Activated CD8-positive, alpha-beta memory T cell treated with anti-CD3 and anti-CD28 coated beads, Interleukin-2, amount 10 ng/mL, durations not matched to agents 7 days and 5 days (primary cell): Measurements from ENCODE around the gene FOXL2. TPM values are rescaled to one million over a fixed set of nuclear protein-coding genes. Genes with fewer than 3 reads are reported as not detected.
A peak's percentile ranks its signal among the peaks of the same experiment; 100 is the strongest.

Source experiments
- ATAC-seq: fragments of 150-1000 bp; cut with Tn5 transposase; one replicate; pipeline ENCODE4 v1.10.0; 2021; ENCODE audit warnings: moderate library complexity
- CTCF ChIA-PET: fragments of 350-600 bp; sonication (Branson Sonifier 250); formaldehyde crosslinking; loops from one replicate; lab custom pipeline; 2021; ENCODE audit warnings: antibody characterized with exemption; lab: Charles Lee
- DNase-seq: peaks from one replicate; pipeline ENCODE4 v3.0.0-alpha.2; 2020
- H3K27ac Mint-ChIP-seq: one replicate; pipeline ENCODE4 v1.8.0; 2021; ENCODE audit warnings: mild to moderate bottlenecking, mixed read lengths
- H3K27me3 Mint-ChIP-seq: one replicate; pipeline ENCODE4 v1.8.0; 2021; ENCODE audit warnings: mixed read lengths
- H3K36me3 Mint-ChIP-seq: one replicate; pipeline ENCODE4 v1.8.0; 2021; ENCODE audit warnings: mild to moderate bottlenecking, mixed read lengths
- H3K4me1 Mint-ChIP-seq: one replicate; pipeline ENCODE4 v1.8.0; 2021; ENCODE audit warnings: mixed read lengths
- H3K4me3 Mint-ChIP-seq: one replicate; pipeline ENCODE4 v1.8.0; 2021; ENCODE audit warnings: mild to moderate bottlenecking, moderate library complexity, mixed read lengths
- H3K9me3 Mint-ChIP-seq: one replicate; pipeline ENCODE4 v1.8.0; 2022; ENCODE audit warnings: low read depth, mixed read lengths
- total RNA-seq, 2 experiments: library from RNA; stranded (reverse); gene quantifications; one replicate each; pipeline ENCODE4 v1.2.3, GENCODE V29; 2021

FOXL2 gene
- under 1 TPM in 1 of 2 experiments, not detected in 1; 0.14 TPM for total RNA-seq

GRCh38 chr3:138946663-138947494, at the start of gene FOXL2, which contains the start of gene FOXL2NB:
FOXL2 (minus strand) TSS chr3:138947137; CDS start chr3:138946722, 415 bp downstream.
FOXL2NB (plus strand) TSS chr3:138947217; CDS start chr3:138947365, 148 bp downstream.
- Mint-ChIP-seq H3K36me3 (peaks cover 2% of the 10 kb centered on the region), H3K4me3 (peak within 1 kb of the TSS; percentile 41), H3K27ac (peak within 1 kb of the TSS; percentile 46), H3K27me3 (peaks cover 87% of the 10 kb centered on the region), H3K9me3 (no peaks in the 10 kb centered on the region), H3K4me1 (peaks cover 31% of the 10 kb centered on the region)
- DNase-seq (no peak), ATAC-seq (peak; percentile 13)
- CTCF ChIA-PET: interaction anchor here (1.4 to 5.5 kb wide), 2 partner anchors 11 to 31 kb away, joined by 4 to 45 read pairs; no protein-coding TSS in a partner anchor

GRCh38 chr3:138995706-138996105, 48.8 kb upstream of the FOXL2 start:
- no peaks in the 10 kb centered on the region for H3K36me3 Mint-ChIP-seq
- H3K4me1 Mint-ChIP-seq: no peaks in the 10 kb centered on the region
- H3K9me3 Mint-ChIP-seq: no peaks in the 10 kb centered on the region
- no peak for DNase-seq
- ATAC-seq: no peak
- H3K4me3 Mint-ChIP-seq: no peak overlapping the region
- H3K27ac Mint-ChIP-seq: no peak overlapping the region
- CTCF ChIA-PET: no interaction called here
- H3K27me3 Mint-ChIP-seq: peaks cover 15% of the 10 kb centered on the region

DNA sequence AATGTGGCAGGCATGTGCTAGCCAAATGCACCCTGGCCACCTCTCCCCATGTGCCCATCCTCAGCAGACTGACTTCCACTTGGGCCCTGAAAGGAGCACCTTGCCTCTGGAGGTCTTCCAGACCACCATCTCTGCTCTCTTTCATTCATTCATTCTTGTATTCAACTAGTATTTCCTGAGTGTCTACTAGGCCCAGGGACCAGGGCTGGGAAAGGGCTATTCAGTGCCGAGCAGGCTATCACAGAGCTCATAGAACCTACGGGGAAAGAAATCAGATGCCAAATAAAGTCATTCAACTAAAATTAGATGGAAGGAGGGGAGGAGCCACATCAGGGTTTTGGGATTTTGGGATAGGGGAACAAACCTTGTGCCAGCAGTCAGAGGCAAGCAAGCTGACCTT, 40.2 kb upstream of the FOXL2 start:
- Mint-ChIP-seq H3K27me3 (peaks cover 10% of the 10 kb centered on the region), H3K27ac (no peak overlapping the region), H3K9me3 (no peaks in the 10 kb centered on the region), H3K4me3 (no peak overlapping the region), H3K4me1 (no peaks in the 10 kb centered on the region), H3K36me3 (no peaks in the 10 kb centered on the region)
- no peak for DNase-seq
- ATAC-seq: no peak
- CTCF ChIA-PET: no interaction called here

- Mint-ChIP-seq H3K4me1 (no peaks in the 10 kb centered on the region), H3K9me3 (no peaks in the 10 kb centered on the region), H3K36me3 (no peaks in the 10 kb centered on the region), H3K4me3 (no peak overlapping the region), H3K27ac (no peak overlapping the region), H3K27me3 (peaks cover 7% of the 10 kb centered on the region)
- DNase-seq (no peak), ATAC-seq (no peak)
- CTCF ChIA-PET: no interaction called here
Measured at GRCh38 chr3:138985932-138986331, 39.0 kb upstream of the FOXL2 start.

GRCh38 chr3:138984816-138985215, 37.9 kb upstream of the FOXL2 start:
- H3K9me3 Mint-ChIP-seq: no peaks in the 10 kb centered on the region
- no peak for ATAC-seq
- CTCF ChIA-PET: no interaction called here
- no peak overlapping the region for H3K4me3 Mint-ChIP-seq
- H3K36me3 Mint-ChIP-seq: no peaks in the 10 kb centered on the region
- DNase-seq: no peak
- H3K27ac Mint-ChIP-seq: no peak overlapping the region
- peaks cover 7% of the 10 kb centered on the region for H3K27me3 Mint-ChIP-seq
- H3K4me1 Mint-ChIP-seq: no peaks in the 10 kb centered on the region

GRCh38 chr3:138976047-138976446, 29.1 kb upstream of the FOXL2 start:
- no peaks in the 10 kb centered on the region for H3K9me3 Mint-ChIP-seq
- no peaks in the 10 kb centered on the region for H3K36me3 Mint-ChIP-seq
- DNase-seq (no peak), ATAC-seq (no peak)
- H3K4me1 Mint-ChIP-seq: no peaks in the 10 kb centered on the region
- H3K27me3 Mint-ChIP-seq: peaks cover 3% of the 10 kb centered on the region
- no peak overlapping the region for H3K4me3 Mint-ChIP-seq
- CTCF ChIA-PET: no interaction called here
- no peak overlapping the region for H3K27ac Mint-ChIP-seq

GRCh38 chr3:138975351-138975750, 28.4 kb upstream of the FOXL2 start:
- no peak for ATAC-seq
- no peak overlapping the region for H3K4me3 Mint-ChIP-seq
- CTCF ChIA-PET: interaction anchor here (1.6 kb wide), 1 partner anchor 52 kb away, joined by 3 read pairs; no protein-coding TSS in a partner anchor
- H3K4me1 Mint-ChIP-seq: no peaks in the 10 kb centered on the region
- no peaks in the 10 kb centered on the region for H3K36me3 Mint-ChIP-seq
- no peaks in the 10 kb centered on the region for H3K9me3 Mint-ChIP-seq
- no peak for DNase-seq
- H3K27ac Mint-ChIP-seq: no peak overlapping the region
- peaks cover 5% of the 10 kb centered on the region for H3K27me3 Mint-ChIP-seq

DNA sequence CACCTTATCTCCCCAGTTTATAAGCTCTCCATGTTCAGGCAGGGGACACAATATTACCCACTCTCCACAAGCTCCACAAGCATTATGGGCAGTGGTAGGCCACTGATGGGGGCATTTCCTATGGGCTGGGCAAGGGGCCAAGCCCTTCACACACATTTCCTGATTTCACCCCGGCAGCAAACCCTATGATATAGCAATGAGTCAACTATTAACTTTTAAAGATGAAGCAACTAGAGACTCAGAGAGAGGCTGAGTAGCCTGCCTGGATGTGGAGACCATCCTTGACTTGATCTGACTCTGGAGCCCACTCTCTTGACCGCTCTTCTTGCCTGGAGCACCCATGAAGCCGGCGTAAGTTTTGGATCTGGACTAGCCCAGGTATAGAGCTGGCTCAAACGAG, 27.5 kb upstream of the FOXL2 start:
- Mint-ChIP-seq H3K27ac (no peak overlapping the region), H3K4me1 (no peaks in the 10 kb centered on the region), H3K9me3 (no peaks in the 10 kb centered on the region), H3K27me3 (peaks cover 13% of the 10 kb centered on the region), H3K36me3 (no peaks in the 10 kb centered on the region), H3K4me3 (no peak overlapping the region)
- no peak for DNase-seq
- ATAC-seq: no peak
- CTCF ChIA-PET: interaction anchor here (1.6 kb wide), 1 partner anchor 51 kb away, joined by 3 read pairs; no protein-coding TSS in a partner anchor

- no peaks in the 10 kb centered on the region for H3K4me1 Mint-ChIP-seq
- ATAC-seq (no peak), DNase-seq (no peak)
- no peaks in the 10 kb centered on the region for H3K36me3 Mint-ChIP-seq
- peaks cover 19% of the 10 kb centered on the region for H3K27me3 Mint-ChIP-seq
- no peak overlapping the region for H3K27ac Mint-ChIP-seq
- no peak overlapping the region for H3K4me3 Mint-ChIP-seq
- CTCF ChIA-PET: no interaction called here
- no peaks in the 10 kb centered on the region for H3K9me3 Mint-ChIP-seq
Measured at GRCh38 chr3:138972941-138973340, 26.0 kb upstream of the FOXL2 start.

GRCh38 chr3:138971766-138972320, 24.9 kb upstream of the FOXL2 start:
- H3K4me3 Mint-ChIP-seq: no peak overlapping the region
- H3K27me3 Mint-ChIP-seq: peaks cover 20% of the 10 kb centered on the region
- DNase-seq (no peak), ATAC-seq (no peak)
- no peaks in the 10 kb centered on the region for H3K36me3 Mint-ChIP-seq
- H3K4me1 Mint-ChIP-seq: no peaks in the 10 kb centered on the region
- no peak overlapping the region for H3K27ac Mint-ChIP-seq
- CTCF ChIA-PET: interaction anchor here (1.5 kb wide), 1 partner anchor 9 kb away, joined by 3 read pairs; no protein-coding TSS in a partner anchor
- no peaks in the 10 kb centered on the region for H3K9me3 Mint-ChIP-seq

DNA sequence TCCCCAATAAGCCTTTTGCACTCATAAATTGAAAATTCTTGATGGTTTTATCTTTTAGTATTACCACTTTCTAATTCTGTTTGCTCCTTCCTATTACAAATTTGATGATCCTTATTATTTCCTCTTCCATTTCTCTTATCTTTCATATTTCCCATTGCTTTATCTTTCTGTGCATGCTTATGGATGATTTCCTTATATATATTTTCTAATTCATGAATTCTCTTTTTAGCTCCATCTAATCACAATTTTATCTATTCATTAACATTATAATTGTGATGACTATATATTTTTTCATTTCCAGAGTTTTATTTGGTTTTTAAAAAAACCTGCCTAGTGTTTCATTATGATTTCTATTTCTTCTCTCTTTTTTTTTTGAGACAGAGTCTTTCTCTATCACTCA, 18.0 kb upstream of the FOXL2 start:
- no peak for DNase-seq
- CTCF ChIA-PET: interaction anchor here (1.2 kb wide), 1 partner anchor 42 kb away, joined by 3 read pairs; no protein-coding TSS in a partner anchor
- Mint-ChIP-seq H3K4me3 (no peak overlapping the region), H3K9me3 (peaks cover 3% of the 10 kb centered on the region), H3K27ac (no peak overlapping the region), H3K27me3 (peaks cover 44% of the 10 kb centered on the region), H3K4me1 (peaks cover 11% of the 10 kb centered on the region), H3K36me3 (no peaks in the 10 kb centered on the region)
- no peak for ATAC-seq

GRCh38 chr3:138964264-138964663, 17.3 kb upstream of the FOXL2 start:
- H3K4me1 Mint-ChIP-seq: peaks cover 11% of the 10 kb centered on the region
- H3K4me3 Mint-ChIP-seq: no peak overlapping the region
- H3K27me3 Mint-ChIP-seq: peaks cover 46% of the 10 kb centered on the region
- H3K9me3 Mint-ChIP-seq: peaks cover 3% of the 10 kb centered on the region
- no peak for DNase-seq
- H3K27ac Mint-ChIP-seq: no peak overlapping the region
- H3K36me3 Mint-ChIP-seq: no peaks in the 10 kb centered on the region
- no peak for ATAC-seq
- CTCF ChIA-PET: interaction anchor here (1.2 kb wide), 1 partner anchor 41 kb away, joined by 3 read pairs; no protein-coding TSS in a partner anchor

- H3K27ac Mint-ChIP-seq: no peak overlapping the region
- H3K9me3 Mint-ChIP-seq: peaks cover 3% of the 10 kb centered on the region
- H3K4me3 Mint-ChIP-seq: no peak overlapping the region
- CTCF ChIA-PET: no interaction called here
- no peak for ATAC-seq
- peaks cover 11% of the 10 kb centered on the region for H3K4me1 Mint-ChIP-seq
- H3K27me3 Mint-ChIP-seq: peaks cover 53% of the 10 kb centered on the region
- DNase-seq: no peak
- no peaks in the 10 kb centered on the region for H3K36me3 Mint-ChIP-seq
Measured at GRCh38 chr3:138962854-138963560, 16.1 kb upstream of the FOXL2 start.
